SK-N-SH (cell line): ENCODE results near the gene DNMBP.

Source experiments
- CHD2 ChIP-seq: fragments of 150-350 bp; IDR thresholded peaks from 2 replicates; pipeline ENCODE4 v1.6.1; 2018; ENCODE audit warnings: low read length; ENCODE audit not compliant: partially characterized antibody
- CTCF ChIP-seq: fragments of 200-600 bp; sonication (generic); IDR thresholded peaks from 2 replicates; pipeline ENCODE4 v1.6.1; 2017; ENCODE audit warnings: antibody characterized with exemption, mild to moderate bottlenecking, moderate library complexity
- MXI1 ChIP-seq: IDR thresholded peaks from 2 replicates; pipeline ENCODE4 v1.6.1; 2012; ENCODE audit warnings: mild to moderate bottlenecking, low read depth, low read length, improper control_type of control experiment
- NRF1 ChIP-seq: IDR thresholded peaks from 2 replicates; pipeline ENCODE4 v1.6.1; 2012; ENCODE audit warnings: low read depth, mild to moderate bottlenecking, low read length
- POLR2AphosphoS5 ChIP-seq: IDR thresholded peaks from 2 replicates; pipeline ENCODE4 v1.6.1; 2012; ENCODE audit warnings: low read depth, low read length
- RXRA ChIP-seq: IDR thresholded peaks from 2 replicates; pipeline ENCODE4 v1.4.0; 2012; ENCODE audit warnings: low read depth, mild to moderate bottlenecking, borderline replicate concordance
- TCF12 ChIP-seq: IDR thresholded peaks from 2 replicates; pipeline ENCODE4 v1.4.0; 2012
- USF2 ChIP-seq: fragments of 150-350 bp; IDR thresholded peaks from 2 replicates; pipeline ENCODE4 v1.6.1; 2017; ENCODE audit warnings: antibody characterized with exemption, low read length, low read depth, borderline replicate concordance
- YY1 ChIP-seq: IDR thresholded peaks from 2 replicates; pipeline ENCODE4 v1.4.0; 2012; ENCODE audit warnings: low read depth, mild to moderate bottlenecking

GRCh38 chr10:99916776-99917175 is 93.0 kb downstream of the DNMBP start:
- TF ChIP-seq CHD2 = no peak
- no peak for TF ChIP-seq CTCF
- TF ChIP-seq MXI1 = no peak
- TF ChIP-seq TCF12 = no peak
- TF ChIP-seq USF2 = no peak
- no peak for TF ChIP-seq YY1
- no peak for TF ChIP-seq NRF1
- TF ChIP-seq RXRA = no peak
- no peak for TF ChIP-seq POLR2AphosphoS5
